ENCODE data around the gene ESR2. TPM values are rescaled to one million over a fixed set of nuclear protein-coding genes. Genes with fewer than 3 reads are reported as not detected.
A peak's percentile ranks its signal among the peaks of the same experiment; 100 is the strongest.

The ESR2 gene
- total RNA-seq, 1 donor from 2014 or later, result 0.31 TPM

GRCh38 chr14:64229489-64229888 is 64.7 kb downstream of the ESR2 start:
- no peak overlapping the region for H3K27ac Mint-ChIP-seq

GRCh38 chr14:64227856-64228255 is 66.3 kb downstream of the ESR2 start:
- H3K4me3 Mint-ChIP-seq, result no peak overlapping the region
- H3K27ac Mint-ChIP-seq, result no peak overlapping the region
- H3K36me3 Mint-ChIP-seq, result peaks cover 36% of the 10 kb centered on the region
- no peaks in the 10 kb centered on the region for H3K4me1 Mint-ChIP-seq
- no peak for DNase-seq (ENCODE audit: low spot score in 2 of 2, unreplicated experiment in 2 of 2)
- no peaks in the 10 kb centered on the region for H3K27me3 Mint-ChIP-seq (ENCODE audit: low read depth)
- no peak for TF ChIP-seq CTCF (IDR thresholded peaks at IDR 0.05; ENCODE audit: unreplicated experiment)
- H3K9me3 Mint-ChIP-seq, result no peaks in the 10 kb centered on the region

More at GRCh38 chr14:64229489-64229888, 64.7 kb downstream of the ESR2 start:
- TF ChIP-seq CTCF (IDR thresholded peaks at IDR 0.05; ENCODE audit: unreplicated experiment), result no peak
- no peak for DNase-seq (ENCODE audit: low spot score in 2 of 2, unreplicated experiment in 2 of 2)
- Mint-ChIP-seq H3K4me3 (no peak overlapping the region), H3K4me1 (no peaks in the 10 kb centered on the region), H3K9me3 (no peaks in the 10 kb centered on the region), H3K27me3 (ENCODE audit: low read depth) (no peaks in the 10 kb centered on the region), H3K36me3 (peaks cover 27% of the 10 kb centered on the region)

- no peak for DNase-seq (ENCODE audit: low spot score in 2 of 2, unreplicated experiment in 2 of 2)
- Mint-ChIP-seq H3K9me3 (no peaks in the 10 kb centered on the region), H3K36me3 (peaks cover 38% of the 10 kb centered on the region), H3K4me3 (no peak overlapping the region), H3K4me1 (peaks cover 2% of the 10 kb centered on the region), H3K27me3 (ENCODE audit: low read depth) (no peaks in the 10 kb centered on the region), H3K27ac (no peak overlapping the region)
- TF ChIP-seq CTCF (IDR thresholded peaks at IDR 0.05; ENCODE audit: unreplicated experiment), result no peak
These were observed 68.9 kb downstream of the ESR2 start for GRCh38 chr14:64225151-64225757.

GRCh38 chr14:64221391-64222003 is 72.7 kb downstream of the ESR2 start:
- H3K27ac Mint-ChIP-seq, result no peak overlapping the region
- H3K9me3 Mint-ChIP-seq, result no peaks in the 10 kb centered on the region
- no peak for DNase-seq (ENCODE audit: low spot score in 2 of 2, unreplicated experiment in 2 of 2)
- H3K4me3 Mint-ChIP-seq, result no peak overlapping the region
- H3K36me3 Mint-ChIP-seq, result peaks cover 31% of the 10 kb centered on the region
- TF ChIP-seq CTCF (IDR thresholded peaks at IDR 0.05; ENCODE audit: unreplicated experiment), result no peak
- H3K4me1 Mint-ChIP-seq, result peaks cover 31% of the 10 kb centered on the region
- H3K27me3 Mint-ChIP-seq (ENCODE audit: low read depth), result no peaks in the 10 kb centered on the region

GRCh38 chr14:64220466-64220865 is 73.7 kb downstream of the ESR2 start:
- H3K4me1 Mint-ChIP-seq, result peaks cover 33% of the 10 kb centered on the region
- no peak for DNase-seq (ENCODE audit: low spot score in 2 of 2, unreplicated experiment in 2 of 2)
- H3K27ac Mint-ChIP-seq, result peak overlapping the region; percentile 43
- no peak overlapping the region for H3K4me3 Mint-ChIP-seq
- no peak for TF ChIP-seq CTCF (IDR thresholded peaks at IDR 0.05; ENCODE audit: unreplicated experiment)
- H3K9me3 Mint-ChIP-seq, result no peaks in the 10 kb centered on the region
- peaks cover 37% of the 10 kb centered on the region for H3K36me3 Mint-ChIP-seq
- H3K27me3 Mint-ChIP-seq (ENCODE audit: low read depth), result no peaks in the 10 kb centered on the region

Measured in mesothelial cell of epicardium (in vitro differentiated cells).